Osteoblast (primary cell): Measurements from ENCODE around the gene ZNF697. TPM values are rescaled to one million over a fixed set of nuclear protein-coding genes. Genes with fewer than 3 reads are reported as not detected.
A peak's percentile ranks its signal among the peaks of the same experiment; 100 is the strongest.

Source experiments
- DNase-seq: peaks from one replicate; pipeline ENCODE4 v3.0.0; 2011; ENCODE audit warnings: low spot score, mixed read lengths; ENCODE audit not compliant: insufficient read length; ENCODE audit errors: missing footprints
- H2AFZ ChIP-seq: 2 replicates; pipeline ENCODE4 v1.6.0; 2011; ENCODE audit warnings: mild to moderate bottlenecking, low read length
- H3K27ac ChIP-seq: 2 replicates; pipeline ENCODE4 v1.5.1; 2011; ENCODE audit warnings: mild to moderate bottlenecking, low read depth, low read length, moderate library complexity
- H3K27me3 ChIP-seq: 2 replicates; pipeline ENCODE4 v1.6.0; 2012; ENCODE audit warnings: mild to moderate bottlenecking, control low read depth, inconsistent platforms, low read length, moderate library complexity; ENCODE audit not compliant: insufficient read depth
- H3K36me3 ChIP-seq: 2 replicates; pipeline ENCODE4 v1.5.1; 2011; ENCODE audit warnings: mild to moderate bottlenecking, low read length, control low read depth, moderate library complexity; ENCODE audit not compliant: insufficient read depth
- H3K4me1 ChIP-seq: 2 replicates; pipeline ENCODE4 v1.5.1; 2011; ENCODE audit warnings: mild to moderate bottlenecking, low read length, control low read depth, moderate library complexity; ENCODE audit not compliant: insufficient read depth
- H3K4me2 ChIP-seq: 2 replicates; pipeline ENCODE4 v1.6.0; 2011; ENCODE audit warnings: mild to moderate bottlenecking, low read length; ENCODE audit not compliant: insufficient read depth
- H3K4me3 ChIP-seq: fragments of 200-600 bp; sonication (generic); 3 replicates; pipeline ENCODE4 v1.5.1; 2012; ENCODE audit warnings: mild to moderate bottlenecking, low read length, inconsistent platforms; ENCODE audit not compliant: insufficient read depth
- H3K79me2 ChIP-seq: 2 replicates; pipeline ENCODE4 v1.6.0; 2012; ENCODE audit warnings: mild to moderate bottlenecking, low read length, control low read depth, inconsistent platforms; ENCODE audit not compliant: insufficient read depth
- H3K9me3 ChIP-seq: 2 replicates; pipeline ENCODE4 v1.5.1; 2011; ENCODE audit warnings: low read depth, low read length, control low read depth
- H4K20me1 ChIP-seq: 2 replicates; pipeline ENCODE4 v1.6.0; 2012; ENCODE audit warnings: mild to moderate bottlenecking, low read length, control low read depth; ENCODE audit not compliant: insufficient read depth
- CTCF ChIP-seq: IDR thresholded peaks from 2 replicates; pipeline ENCODE4 v1.5.1; 2011; ENCODE audit warnings: mild to moderate bottlenecking, low read depth, low read length, moderate library complexity; ENCODE audit errors: extremely low read depth
- total RNA-seq: library from RNA; depleted of rRNA; stranded (reverse); fragments of >200 nt; gene quantifications from 2 replicates; pipeline ENCODE4 v1.2.3, GENCODE V29; 2012

Gene ZNF697
- total RNA-seq, 1 donor, result 6.5 TPM

- Histone ChIP-seq H3K4me1 (peaks cover 18% of the 10 kb centered on the region), H3K27me3 (no peaks in the 10 kb centered on the region), H3K9me3 (no peaks in the 10 kb centered on the region), H3K36me3 (peaks cover 3% of the 10 kb centered on the region), H2AFZ (no peak overlapping the region), H3K4me2 (no peak overlapping the region), H4K20me1 (peaks cover 43% of the 10 kb centered on the region), H3K79me2 (peaks cover 94% of the 10 kb centered on the region), H3K27ac (no peak overlapping the region), H3K4me3 (no peak overlapping the region)
- DNase-seq, result no peak
- TF ChIP-seq CTCF, result no peak
These were observed 9.0 kb downstream of the ZNF697 start for GRCh38 chr1:119639109-119639508.

GRCh38 chr1:119637710-119638109 lies 10.4 kb downstream of the ZNF697 start:
- no peak for TF ChIP-seq CTCF
- no peaks in the 10 kb centered on the region for H3K27me3 ChIP-seq
- H3K79me2 ChIP-seq, result peaks cover 94% of the 10 kb centered on the region
- H2AFZ ChIP-seq, result no peak overlapping the region
- no peaks in the 10 kb centered on the region for H3K36me3 ChIP-seq
- peaks cover 30% of the 10 kb centered on the region for H4K20me1 ChIP-seq
- H3K9me3 ChIP-seq, result no peaks in the 10 kb centered on the region
- no peak overlapping the region for H3K4me2 ChIP-seq
- no peak overlapping the region for H3K27ac ChIP-seq
- DNase-seq, result no peak
- peaks cover 25% of the 10 kb centered on the region for H3K4me1 ChIP-seq
- H3K4me3 ChIP-seq, result no peak overlapping the region

GRCh38 chr1:119636491-119637089 lies 11.5 kb downstream of the ZNF697 start:
- peaks cover 96% of the 10 kb centered on the region for H3K79me2 ChIP-seq
- no peak for TF ChIP-seq CTCF

GRCh38 chr1:119635811-119636390 lies 12.2 kb downstream of the ZNF697 start:
- no peaks in the 10 kb centered on the region for H3K27me3 ChIP-seq
- TF ChIP-seq CTCF, result no peak
- no peak overlapping the region for H2AFZ ChIP-seq
- H3K4me2 ChIP-seq, result no peak overlapping the region
- H3K79me2 ChIP-seq, result peaks cover 96% of the 10 kb centered on the region
- H3K27ac ChIP-seq, result peak overlapping the region; percentile 49
- H3K4me3 ChIP-seq, result no peak overlapping the region
- no peaks in the 10 kb centered on the region for H3K9me3 ChIP-seq
- peak; percentile 78 for DNase-seq
- peaks cover 38% of the 10 kb centered on the region for H4K20me1 ChIP-seq
- H3K4me1 ChIP-seq, result peaks cover 39% of the 10 kb centered on the region
- H3K36me3 ChIP-seq, result no peaks in the 10 kb centered on the region

More at GRCh38 chr1:119636491-119637089, 11.5 kb downstream of the ZNF697 start:
- Histone ChIP-seq H3K27ac (peak overlapping the region; percentile 49), H4K20me1 (peaks cover 38% of the 10 kb centered on the region), H3K4me1 (peaks cover 35% of the 10 kb centered on the region), H3K9me3 (no peaks in the 10 kb centered on the region), H3K4me2 (no peak overlapping the region), H3K36me3 (no peaks in the 10 kb centered on the region), H3K4me3 (no peak overlapping the region), H3K27me3 (no peaks in the 10 kb centered on the region), H2AFZ (no peak overlapping the region)
- DNase-seq, result no peak
